ENCODE results near the gene PRAC2.

Gene PRAC2

DNA sequence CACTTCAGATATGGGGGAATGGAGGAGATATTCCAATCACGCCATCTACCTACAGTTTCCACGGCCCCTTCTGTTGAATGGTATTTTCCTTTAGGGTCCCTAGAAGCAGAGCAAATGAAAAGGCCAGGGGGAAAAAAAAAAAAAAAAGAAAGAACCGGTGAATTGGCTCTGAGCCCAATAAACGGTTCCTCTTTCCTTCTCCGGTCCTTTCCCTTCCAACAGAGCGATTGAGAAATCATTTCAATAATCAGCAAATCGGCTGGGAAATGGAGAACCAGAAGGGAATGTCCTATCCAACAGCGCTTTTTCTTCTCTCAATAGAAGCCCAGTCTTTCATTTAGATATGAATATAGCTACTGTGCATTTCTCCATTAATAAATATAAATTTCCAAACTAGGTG lies 32.4 kb downstream of the PRAC2 start:
- DNase-seq, result no peak

DNA sequence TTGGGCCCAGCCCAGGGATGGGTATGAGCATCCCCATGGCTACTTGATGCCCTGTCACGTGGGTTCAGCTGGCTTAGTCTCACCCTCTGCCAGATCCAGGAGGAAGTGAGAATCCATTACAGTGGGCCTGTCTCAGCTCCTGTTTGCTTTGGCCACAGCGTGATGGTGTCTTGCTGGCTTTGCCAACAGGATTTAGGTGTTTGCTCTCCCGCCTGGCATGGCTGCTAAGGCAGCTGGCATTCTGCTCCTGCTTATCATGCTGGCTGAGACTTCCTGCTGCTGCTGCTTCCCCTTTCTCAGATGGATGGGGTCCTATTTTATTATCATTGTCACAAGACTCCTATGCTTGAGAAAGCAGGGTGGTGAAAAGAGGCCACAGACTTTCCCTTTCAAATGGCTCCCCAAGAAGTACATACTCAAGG lies 33.9 kb downstream of the PRAC2 start:
- DNase-seq, result no peak

DNA sequence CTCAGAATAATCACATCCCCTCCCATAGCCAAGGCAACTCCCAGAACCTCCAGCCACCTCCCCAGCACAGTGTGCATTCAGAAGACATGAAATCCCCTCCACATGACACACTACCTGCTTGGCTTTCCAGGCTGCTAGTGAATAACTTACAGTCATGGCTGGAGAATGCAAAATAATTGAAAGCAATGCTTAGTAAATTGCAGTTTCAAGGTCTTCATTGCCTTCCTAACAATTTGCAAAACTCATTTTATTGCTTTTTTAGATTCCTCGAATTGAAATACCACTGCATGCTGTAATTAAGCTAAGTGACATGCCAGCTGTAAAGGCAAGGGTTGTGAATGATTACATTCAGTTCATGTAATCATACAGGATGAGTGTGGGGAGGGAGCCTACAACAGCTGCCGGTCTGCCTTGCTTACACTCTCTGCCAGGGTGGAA lies 34.6 kb downstream of the PRAC2 start:
- no peak for DNase-seq

DNA sequence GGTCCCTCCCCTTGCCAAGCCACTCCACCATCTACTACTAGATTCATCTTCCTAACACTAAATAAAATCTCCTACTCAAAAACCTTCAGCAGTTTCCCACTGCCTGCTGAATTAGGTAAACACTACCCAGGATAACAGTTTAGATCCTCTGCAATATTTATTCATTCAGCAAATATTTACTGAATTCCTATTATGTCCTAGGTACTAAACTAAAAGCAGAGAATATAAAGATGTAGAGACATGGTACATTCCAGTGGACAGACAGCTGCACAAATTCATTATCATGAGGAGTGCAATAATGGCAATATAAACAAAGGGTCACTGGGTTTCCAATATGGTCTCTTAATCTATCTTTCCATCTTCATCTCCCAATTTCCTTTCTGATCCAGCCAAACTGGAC lies 36.3 kb downstream of the PRAC2 start:
- DNase-seq, result no peak

DNA sequence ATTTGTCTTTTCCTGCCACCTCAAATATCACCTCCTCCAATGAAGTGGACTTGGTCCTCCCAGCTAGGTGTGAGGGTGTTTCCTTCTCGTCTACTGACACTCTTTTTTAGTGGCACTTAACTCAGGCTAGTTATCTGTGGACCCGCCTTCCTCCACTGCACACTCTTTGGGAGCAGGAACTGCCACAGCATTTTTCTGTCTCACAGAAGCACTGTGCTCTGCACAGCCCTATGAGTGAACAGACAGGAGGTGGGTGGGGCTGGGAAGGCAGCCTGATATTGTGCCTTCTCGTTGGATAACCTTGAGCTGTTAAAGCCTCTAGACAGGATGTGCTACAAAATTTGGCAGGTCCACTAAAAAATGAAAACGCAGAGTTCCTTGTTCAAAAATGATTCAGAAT lies 37.4 kb downstream of the PRAC2 start:
- no peak for DNase-seq

DNA sequence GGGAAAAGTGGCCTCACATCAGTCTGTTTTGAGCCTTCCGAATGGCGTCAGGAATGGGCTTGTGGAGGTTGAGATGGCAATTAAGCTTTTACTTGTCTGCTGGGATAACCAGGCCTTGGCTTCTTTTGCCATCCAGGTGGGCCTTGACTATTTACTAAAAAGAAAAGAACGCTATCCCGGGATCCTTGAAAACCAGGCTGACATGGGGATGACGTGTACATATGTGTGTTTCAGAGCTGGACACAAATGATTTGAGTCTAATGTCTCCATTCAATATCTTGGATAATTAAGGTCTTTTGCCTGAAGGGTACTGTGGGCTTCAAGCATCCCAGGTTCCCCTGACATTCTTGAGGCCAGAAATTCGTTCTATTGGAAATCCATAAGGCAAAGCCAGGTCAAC lies 38.1 kb downstream of the PRAC2 start:
- DNase-seq, result no peak

DNA sequence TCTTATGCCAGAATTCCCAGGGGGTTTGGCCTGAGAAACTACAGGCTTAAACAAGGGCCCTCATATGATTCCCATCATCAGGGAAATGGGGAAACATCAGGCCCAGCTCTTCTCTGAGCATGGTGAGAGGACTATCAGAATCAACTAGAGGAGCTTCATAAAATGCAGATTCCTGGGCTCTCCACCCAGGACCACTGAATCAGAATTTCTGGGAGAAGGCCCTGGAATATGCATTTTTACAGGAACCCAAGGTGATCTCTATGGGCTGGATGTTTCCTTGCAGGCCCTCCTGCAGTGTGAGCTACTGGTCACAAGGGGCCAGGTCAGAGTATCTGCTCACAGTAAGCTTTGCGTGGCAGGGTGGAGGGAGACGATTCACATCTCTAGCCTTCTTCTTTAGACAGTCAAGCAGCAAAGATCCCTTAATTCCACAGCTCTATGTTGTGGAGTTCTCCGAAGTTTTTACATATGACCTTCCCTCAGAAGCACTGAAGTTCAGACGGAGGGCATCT lies 44.3 kb downstream of the PRAC2 start:
- DNase-seq, result no peak

DNA sequence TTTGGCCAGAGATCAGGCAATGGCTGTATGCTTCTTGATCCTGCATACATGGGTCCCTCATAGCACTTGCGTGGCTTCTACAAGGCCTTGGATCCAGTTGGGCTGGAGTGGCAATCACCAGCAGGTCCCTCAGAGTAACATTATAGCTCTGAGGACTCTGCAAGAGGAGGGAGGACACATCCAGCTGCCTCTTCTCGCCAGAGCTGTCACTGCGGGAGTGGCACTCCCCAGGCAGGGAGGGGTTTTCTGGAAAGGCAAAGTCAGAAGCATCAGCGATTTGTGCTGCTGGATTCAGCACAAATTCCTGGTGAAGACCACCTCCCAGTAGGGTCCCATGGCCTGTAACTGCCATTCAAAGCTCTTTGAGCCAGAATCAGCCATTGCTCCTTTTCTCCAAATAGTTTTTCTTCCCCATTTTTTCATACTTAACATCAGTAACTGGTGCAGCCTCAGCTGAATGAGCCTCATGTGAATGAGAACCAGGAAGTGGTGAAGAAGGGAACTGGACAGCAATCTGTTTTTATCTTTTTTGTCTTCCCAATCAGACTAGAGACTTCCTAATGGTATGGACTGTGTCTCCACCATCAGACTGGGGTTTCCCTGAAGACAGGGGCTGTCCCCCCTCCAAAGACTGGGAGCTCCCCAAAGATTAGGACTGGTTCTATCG lies 46.2 kb downstream of the PRAC2 start:
- DNase-seq, result no peak

DNA sequence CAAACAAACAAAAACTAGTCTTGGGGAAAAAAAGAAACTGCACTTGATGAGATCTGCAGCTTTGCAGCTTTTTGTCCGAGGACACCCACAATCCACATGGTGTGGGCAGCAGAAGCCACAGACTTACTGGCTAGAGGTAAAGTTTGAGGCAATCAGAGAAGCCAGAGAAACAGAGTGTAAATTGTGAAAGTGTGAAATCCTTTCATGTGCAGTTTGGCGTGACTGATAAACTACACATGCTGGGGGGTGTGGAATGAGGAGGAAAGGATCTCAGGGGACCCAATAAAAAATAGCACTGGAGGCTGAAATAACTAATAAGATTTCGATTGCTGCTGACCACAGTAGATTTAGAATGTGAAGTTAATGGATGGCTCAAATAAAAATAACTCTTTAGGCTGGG lies 48.0 kb downstream of the PRAC2 start:
- DNase-seq, result no peak

DNA sequence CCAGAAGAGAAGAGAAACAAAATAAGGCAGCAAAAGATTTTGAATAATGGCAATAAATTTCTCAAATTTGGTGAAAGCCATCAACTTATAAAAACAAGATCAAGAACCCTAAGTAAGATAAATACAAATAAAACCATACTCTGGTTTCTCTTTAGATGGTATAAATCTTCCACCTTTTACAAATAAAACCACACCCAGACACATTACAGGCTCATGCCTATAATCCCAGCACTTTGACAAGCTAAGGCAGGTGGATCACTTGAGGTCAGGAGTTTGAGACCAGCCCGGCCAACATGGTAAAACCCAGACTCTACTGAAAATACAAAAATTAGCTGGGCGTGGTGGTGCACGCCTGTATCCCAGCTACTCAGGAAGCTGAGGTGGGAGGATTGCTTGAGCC lies 50.3 kb downstream of the PRAC2 start:
- DNase-seq, result no peak
